Activated T-cell treated with anti-CD3 and anti-CD28 coated beads, Interleukin-2, amount 50 U/mL, for 72 hours (primary cell): Measurements from ENCODE around the gene RUNX1. TPM values are rescaled to one million over a fixed set of nuclear protein-coding genes. Genes with fewer than 3 reads are reported as not detected.

Experiments
- ATAC-seq, 2 donors: fragments of 150-1000 bp; cut with Tn5 transposase; replicated peaks in 1 of 2; 2 replicates each; pipeline ENCODE4 v1.10.0; 2021; ENCODE audit warnings: moderate library complexity in 2 of 2, mild to moderate bottlenecking in 1 of 2
- DNase-seq, 2 donors: peaks; one replicate each; pipeline ENCODE4 v3.0.0; 2021 to 2022; ENCODE audit warnings: mixed read lengths in 1 of 2
- H3K27ac Mint-ChIP-seq: one replicate; pipeline ENCODE4 v1.8.0; 2022; ENCODE audit warnings: mild to moderate bottlenecking, moderate library complexity, mixed read lengths
- H3K27me3 Mint-ChIP-seq: one replicate; pipeline ENCODE4 v1.8.0; 2022; ENCODE audit warnings: low read depth, mixed read lengths
- H3K36me3 Mint-ChIP-seq, 2 donors: one replicate each; pipeline ENCODE4 v1.8.0; 2022; ENCODE audit warnings: mixed read lengths in 2 of 2, mild to moderate bottlenecking in 1 of 2; ENCODE audit not compliant: insufficient read depth in 2 of 2
- H3K4me1 Mint-ChIP-seq: one replicate; pipeline ENCODE4 v1.8.0; 2022; ENCODE audit warnings: low read depth, mixed read lengths
- H3K4me3 Mint-ChIP-seq, 2 donors: one replicate each; pipeline ENCODE4 v1.8.0; 2022; ENCODE audit warnings: mild to moderate bottlenecking in 2 of 2, mixed read lengths in 2 of 2, moderate library complexity in 2 of 2
- H3K9me3 Mint-ChIP-seq, 2 donors: one replicate each; pipeline ENCODE4 v1.8.0; 2022; ENCODE audit warnings: mixed read lengths in 2 of 2
- total RNA-seq, 2 donors: library from RNA; stranded (reverse); gene quantifications; one replicate each; pipeline ENCODE4 v1.2.3, GENCODE V29; 2022

The RUNX1 gene
- total RNA-seq, 2 donors from 2014 or later, result 36.6 to 56.2 TPM

DNA sequence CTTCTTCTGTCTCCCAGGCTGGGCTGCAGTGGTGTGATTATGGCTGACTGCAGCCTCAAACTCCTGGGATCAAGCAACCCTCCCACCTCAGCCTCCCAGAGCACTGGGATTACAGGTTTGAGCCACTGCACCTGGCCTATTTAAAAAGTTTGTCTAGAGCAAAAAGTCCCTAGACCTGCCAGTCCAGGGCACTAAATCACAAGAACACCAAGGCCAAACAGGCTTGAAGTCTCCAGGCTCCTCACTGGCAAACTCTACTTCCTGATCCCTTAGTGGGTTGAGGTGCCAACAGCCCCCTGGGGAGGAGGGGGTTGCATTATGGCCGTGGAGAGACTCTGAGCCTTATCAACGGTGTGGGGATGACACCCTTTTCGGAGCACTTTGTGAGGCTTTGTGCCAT lies 304.3 kb downstream of the RUNX1 start:
- no peak for ATAC-seq
- Mint-ChIP-seq H3K4me1 (no peaks in the 10 kb centered on the region), H3K4me3 (no peak overlapping the region), H3K27me3 (peaks cover 20% of the 10 kb centered on the region), H3K27ac (no peak overlapping the region), H3K36me3 (no peaks in the 10 kb centered on the region), H3K9me3 (no peaks in the 10 kb centered on the region)
- no peak for DNase-seq

GRCh38 chr21:34743831-34744230 lies 305.3 kb downstream of the RUNX1 start:
- Mint-ChIP-seq H3K27me3 (peaks cover 20% of the 10 kb centered on the region), H3K36me3 (no peaks in the 10 kb centered on the region), H3K27ac (no peak overlapping the region), H3K4me1 (no peaks in the 10 kb centered on the region), H3K4me3 (no peak overlapping the region), H3K9me3 (no peaks in the 10 kb centered on the region)
- no peak for DNase-seq
- ATAC-seq, result no peak

DNA sequence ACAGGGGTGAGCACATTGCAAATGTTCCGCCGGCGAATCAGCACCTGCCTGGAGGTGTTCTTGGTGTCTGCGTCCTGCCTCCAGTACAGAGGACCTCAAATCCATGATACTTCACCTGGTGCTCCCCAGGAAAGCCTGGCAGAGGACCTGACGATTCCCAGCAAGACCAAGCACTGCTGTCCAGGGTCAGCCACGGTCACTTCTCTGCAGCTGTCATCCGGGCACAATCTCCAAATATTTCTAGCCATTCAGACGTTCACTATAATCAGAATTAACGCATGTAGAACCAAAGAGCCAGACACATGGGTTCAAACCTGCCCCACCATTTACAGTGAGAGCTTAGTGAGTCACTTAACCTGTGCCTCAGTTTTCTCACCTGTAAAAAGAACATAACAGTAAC lies 305.8 kb downstream of the RUNX1 start:
- Mint-ChIP-seq H3K9me3 (no peaks in the 10 kb centered on the region), H3K36me3 (no peaks in the 10 kb centered on the region), H3K27ac (no peak overlapping the region), H3K4me3 (no peak overlapping the region), H3K4me1 (no peaks in the 10 kb centered on the region), H3K27me3 (peaks cover 26% of the 10 kb centered on the region)
- ATAC-seq (no peak), DNase-seq (no peak)

DNA sequence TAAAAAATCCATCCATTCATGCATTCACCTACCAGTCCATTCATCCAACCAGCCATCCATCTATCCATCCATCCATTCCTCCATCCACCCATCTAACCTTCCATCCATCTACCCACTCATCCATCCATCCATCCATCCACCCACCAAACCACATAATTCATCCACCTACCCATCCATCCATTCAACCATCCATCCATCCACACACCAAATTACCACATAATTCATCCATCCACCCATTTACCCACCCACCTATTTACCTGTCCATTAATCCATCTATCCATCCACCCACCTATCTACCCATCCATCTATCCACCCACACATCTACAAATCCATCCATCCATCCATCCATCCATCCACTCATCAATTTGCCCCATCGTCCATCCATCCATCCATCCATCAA lies 308.9 kb downstream of the RUNX1 start:
- DNase-seq, result no peak
- no peak overlapping the region for H3K4me3 Mint-ChIP-seq
- H3K27me3 Mint-ChIP-seq, result peaks cover 45% of the 10 kb centered on the region
- no peak overlapping the region for H3K27ac Mint-ChIP-seq
- H3K4me1 Mint-ChIP-seq, result no peaks in the 10 kb centered on the region
- no peak for ATAC-seq
- no peaks in the 10 kb centered on the region for H3K36me3 Mint-ChIP-seq
- no peaks in the 10 kb centered on the region for H3K9me3 Mint-ChIP-seq
